CD4-positive, alpha-beta T cell (primary cell): ENCODE measurements around the gene AP2A1. TPM values are rescaled to one million over a fixed set of nuclear protein-coding genes. Genes with fewer than 3 reads are reported as not detected.
A peak's percentile ranks its signal among the peaks of the same experiment; 100 is the strongest.

ENCODE experiments used
- ATAC-seq: fragments of 200-7000 bp; cut with Tn5 transposase; one replicate; pipeline ENCODE4 v1.10.0; 2022; ENCODE audit warnings: mild to moderate bottlenecking; ENCODE audit not compliant: poor library complexity
- CTCF ChIA-PET: fragments of 350-600 bp; sonication (Branson Sonifier 250); formaldehyde crosslinking; loops from one replicate; lab custom pipeline; 2021; ENCODE audit warnings: antibody characterized with exemption, inconsistent platforms; lab: Charles Lee
- POLR2A ChIA-PET: fragments of 350-600 bp; sonication (Branson Sonifier 250); formaldehyde crosslinking; loops from one replicate; lab custom pipeline; 2021; ENCODE audit warnings: antibody characterized with exemption, inconsistent platforms; lab: Charles Lee
- DNase-seq, 14 experiments: peaks; one replicate each; pipeline ENCODE4 v3.0.0-alpha.2; 2013 to 2020; ENCODE audit warnings: mixed read lengths in 2 of 14
- H3K27ac ChIP-seq, 2 donors: one replicate each; pipeline versions ENCODE4 v1.5.1 to v1.7.0; 2013; ENCODE audit warnings: low read length in 2 of 2, low read depth in 1 of 2, mild to moderate bottlenecking in 1 of 2
- H3K27me3 ChIP-seq, 2 experiments: 1 replicate in 1 of 2; 2 replicates in 1 of 2; pipeline versions ENCODE4 v1.6.1 to v1.7.0; 2013; ENCODE audit warnings: low read length in 2 of 2, control low read depth in 1 of 2, mild to moderate bottlenecking in 1 of 2, moderate library complexity in 1 of 2; ENCODE audit not compliant: insufficient read depth in 2 of 2, control insufficient read depth in 1 of 2
- H3K36me3 ChIP-seq: one replicate; pipeline ENCODE4 v1.6.1; 2013; ENCODE audit warnings: low read length, control low read depth; ENCODE audit not compliant: insufficient read depth
- H3K4me1 ChIP-seq: one replicate; pipeline ENCODE4 v1.6.1; 2013; ENCODE audit warnings: low read length, control low read depth; ENCODE audit not compliant: insufficient read depth
- H3K4me3 ChIP-seq: one replicate; pipeline ENCODE4 v1.5.1; 2013; ENCODE audit warnings: mild to moderate bottlenecking, low read length, moderate library complexity
- H3K9me3 ChIP-seq, 2 experiments: 1 replicate in 1 of 2; 2 replicates in 1 of 2; pipeline versions ENCODE4 v1.6.1 to v1.7.0; 2013; ENCODE audit warnings: low read length in 2 of 2, mild to moderate bottlenecking in 2 of 2, control low read depth in 1 of 2, moderate library complexity in 1 of 2; ENCODE audit not compliant: control insufficient read depth in 1 of 2, insufficient read depth in 1 of 2
- H3K27ac Mint-ChIP-seq: one replicate; pipeline ENCODE4 v1.8.0; 2020; ENCODE audit warnings: mixed read lengths
- H3K27me3 Mint-ChIP-seq: one replicate; pipeline ENCODE4 v1.8.0; 2021; ENCODE audit warnings: mixed read lengths
- H3K36me3 Mint-ChIP-seq: one replicate; pipeline ENCODE4 v1.8.0; 2021; ENCODE audit warnings: low read depth, mixed read lengths
- H3K4me1 Mint-ChIP-seq: one replicate; pipeline ENCODE4 v1.8.0; 2021; ENCODE audit warnings: low read depth, mixed read lengths
- H3K4me3 Mint-ChIP-seq: one replicate; pipeline ENCODE4 v1.8.0; 2020; ENCODE audit warnings: mild to moderate bottlenecking, mixed read lengths
- H3K9me3 Mint-ChIP-seq: one replicate; pipeline ENCODE4 v1.8.0; 2020; ENCODE audit warnings: mixed read lengths
- intact Hi-C, 2 experiments: fragments of 100-400 bp; cut with DNase I in 1 of 2; cut with micrococcal nuclease in 1 of 2; formaldehyde crosslinking; loops; one replicate each; pipeline versions ENCODE4 v1.15.1 to v1.9.0; 2023 to 2025; cut with DNase I, micrococcal nuclease
- total RNA-seq, 174 experiments: library from RNA in 2 of 174; stranded (reverse) in 2 of 174; gene quantifications; one replicate each; pipeline ENCODE4 v1.2.3 and lab custom pipeline; 2021 to 2026
- TF ChIP-seq, protein P1 (sequence below): fragments of 200-600 bp; IDR thresholded peaks from one replicate; pipeline ENCODE4 v1.8.0; 2022; ENCODE audit warnings: antibody characterized with exemption, mild to moderate bottlenecking

AP2A1 gene
- total RNA-seq, 2 experiments from 2014 or later, result 28.2 to 28.9 TPM

DNA sequence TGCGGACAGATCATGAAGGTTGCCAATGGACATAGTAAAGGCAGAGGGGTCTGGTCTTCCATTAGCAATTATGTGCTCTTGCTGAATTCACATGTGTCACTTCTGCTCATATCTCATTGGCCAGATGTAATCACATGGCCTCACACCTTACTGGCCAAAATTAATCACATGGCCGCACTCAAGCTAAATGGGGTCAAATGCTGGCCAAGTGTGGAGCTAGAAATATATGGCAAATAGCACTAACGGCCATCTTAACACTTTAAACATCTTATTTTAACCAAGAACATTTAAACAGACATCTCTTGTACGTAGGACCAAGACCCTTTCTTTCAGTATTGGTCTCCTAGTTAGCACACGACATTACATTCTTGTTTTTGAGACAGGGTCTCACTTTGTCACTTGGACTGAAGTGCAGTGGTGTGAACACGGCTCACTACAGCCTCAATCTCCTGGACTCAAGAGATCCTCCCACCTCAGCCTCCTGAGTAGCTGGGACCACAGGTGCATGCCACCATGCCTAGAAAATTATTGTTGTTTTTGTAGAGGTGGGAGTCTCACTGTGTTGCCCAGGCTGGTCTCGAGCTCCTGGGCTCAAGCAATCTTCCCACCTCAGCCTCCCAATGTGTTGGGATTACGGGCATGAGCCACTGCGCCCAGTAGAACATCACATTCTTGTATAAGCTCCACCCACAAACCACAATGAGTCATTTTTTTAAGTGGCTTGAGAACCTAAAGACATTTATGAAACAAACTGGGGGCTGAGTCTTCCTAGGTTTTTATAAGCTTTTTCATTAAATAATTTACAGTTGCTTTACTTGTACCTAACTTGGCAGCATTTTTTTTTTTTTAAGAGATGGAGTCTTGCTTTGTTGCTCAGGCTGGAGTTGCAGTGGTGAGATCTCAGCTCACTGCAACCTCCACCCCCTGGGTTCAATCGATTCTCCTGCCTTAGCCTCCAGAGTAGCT, 81.2 kb downstream of the AP2A1 start:
- TF ChIP-seq, protein P1, sequence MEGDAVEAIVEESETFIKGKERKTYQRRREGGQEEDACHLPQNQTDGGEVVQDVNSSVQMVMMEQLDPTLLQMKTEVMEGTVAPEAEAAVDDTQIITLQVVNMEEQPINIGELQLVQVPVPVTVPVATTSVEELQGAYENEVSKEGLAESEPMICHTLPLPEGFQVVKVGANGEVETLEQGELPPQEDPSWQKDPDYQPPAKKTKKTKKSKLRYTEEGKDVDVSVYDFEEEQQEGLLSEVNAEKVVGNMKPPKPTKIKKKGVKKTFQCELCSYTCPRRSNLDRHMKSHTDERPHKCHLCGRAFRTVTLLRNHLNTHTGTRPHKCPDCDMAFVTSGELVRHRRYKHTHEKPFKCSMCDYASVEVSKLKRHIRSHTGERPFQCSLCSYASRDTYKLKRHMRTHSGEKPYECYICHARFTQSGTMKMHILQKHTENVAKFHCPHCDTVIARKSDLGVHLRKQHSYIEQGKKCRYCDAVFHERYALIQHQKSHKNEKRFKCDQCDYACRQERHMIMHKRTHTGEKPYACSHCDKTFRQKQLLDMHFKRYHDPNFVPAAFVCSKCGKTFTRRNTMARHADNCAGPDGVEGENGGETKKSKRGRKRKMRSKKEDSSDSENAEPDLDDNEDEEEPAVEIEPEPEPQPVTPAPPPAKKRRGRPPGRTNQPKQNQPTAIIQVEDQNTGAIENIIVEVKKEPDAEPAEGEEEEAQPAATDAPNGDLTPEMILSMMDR, result no peak
- intact Hi-C loops, result no loop called here
- Histone ChIP-seq H3K27me3 (no peaks in the 10 kb centered on the region), H3K9me3 (no peaks in the 10 kb centered on the region), H3K4me1 (peaks cover 42% of the 10 kb centered on the region), H3K4me3 (no peak overlapping the region), H3K27ac (no peak overlapping the region), H3K36me3 (no peaks in the 10 kb centered on the region)
- Mint-ChIP-seq H3K27me3 (no peaks in the 10 kb centered on the region), H3K36me3 (peaks cover 17% of the 10 kb centered on the region), H3K4me1 (peaks cover 33% of the 10 kb centered on the region), H3K4me3 (peak overlapping the region; percentile 80), H3K27ac (no peak overlapping the region), H3K9me3 (no peaks in the 10 kb centered on the region)
- ATAC-seq (no peak), DNase-seq (peak in 4 of 14 experiments; percentile 24 to 69 (median 56))
- ChIA-PET POLR2A (interaction anchor here (0.9 to 2.5 kb wide), 4 partner anchors 21 to 35 kb away, joined by 3 to 11 read pairs (median 5); partner anchors contain the start of genes AKT1S1, FUZ, MED25 and TBC1D17), CTCF (interaction anchor here (0.9 kb wide), 1 partner anchor 42 kb away, joined by 3 read pairs; no protein-coding TSS in a partner anchor)

DNA sequence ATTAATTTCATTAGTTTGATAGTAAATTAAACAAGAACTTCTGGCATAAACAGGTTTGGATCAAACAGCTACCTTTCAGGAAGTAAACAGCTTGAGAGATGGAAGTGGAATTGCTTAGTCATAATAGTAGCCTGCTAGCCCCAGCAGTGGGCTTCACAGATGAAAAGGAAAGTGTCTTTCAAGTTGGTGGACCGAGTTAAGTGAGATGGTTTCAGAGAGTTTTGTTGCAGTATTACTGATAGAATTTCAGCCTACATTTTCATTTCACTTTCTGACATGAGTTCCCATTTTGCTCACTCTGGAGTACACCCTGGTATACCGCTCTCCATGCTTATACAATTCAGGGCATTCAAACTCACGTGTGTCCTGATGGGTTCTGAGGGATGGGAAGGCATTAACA, 82.1 kb downstream of the AP2A1 start:
- no peaks in the 10 kb centered on the region for H3K9me3 Mint-ChIP-seq

More for the DNA sequence above, 82.1 kb downstream of the AP2A1 start:
- Mint-ChIP-seq H3K27me3 (no peaks in the 10 kb centered on the region), H3K27ac (no peak overlapping the region), H3K4me1 (peaks cover 35% of the 10 kb centered on the region), H3K36me3 (peaks cover 17% of the 10 kb centered on the region), H3K4me3 (peak overlapping the region; percentile 87)
- TF ChIP-seq, protein P1, result no peak
- H3K27me3 ChIP-seq, result no peaks in the 10 kb centered on the region
- H3K27ac ChIP-seq, result no peak overlapping the region
- no peaks in the 10 kb centered on the region for H3K36me3 ChIP-seq
- peaks cover 50% of the 10 kb centered on the region for H3K4me1 ChIP-seq
- no peak overlapping the region for H3K4me3 ChIP-seq
- no peak for ATAC-seq
- no peaks in the 10 kb centered on the region for H3K9me3 ChIP-seq
- DNase-seq, result no peak
- ChIA-PET POLR2A (interaction anchor here (1.4 to 2.5 kb wide), 3 partner anchors 20 to 36 kb away, joined by 3 to 11 read pairs (median 7); partner anchors contain the start of genes AKT1S1, FUZ and TBC1D17), CTCF (interaction anchor here (0.9 kb wide), 1 partner anchor 41 kb away, joined by 3 read pairs; no protein-coding TSS in a partner anchor)
- intact Hi-C loops, result no loop called here
